MM.1S (cell line): Measurements from ENCODE around the gene MOBP.
"Not testable (repeated sequence)": the region's sequence is repeated elsewhere in the genome, so short reads cannot be mapped to it uniquely, and the experiment has no call there.

ENCODE experiments used
- DNase-seq: peaks from one replicate; pipeline ENCODE4 v3.0.0-alpha.2; 2015
- H2AFZ ChIP-seq: fragments of 300-600 bp; sonication (generic); 2 replicates; pipeline ENCODE4 v1.6.0; 2016; ENCODE audit warnings: antibody characterized with exemption, low read length
- H3F3A ChIP-seq: fragments of 300-600 bp; sonication (generic); 2 replicates; pipeline ENCODE4 v1.6.1; 2016; ENCODE audit warnings: mild to moderate bottlenecking, antibody characterized with exemption, low read length, moderate library complexity, mixed read lengths; ENCODE audit not compliant: insufficient read depth
- H3K27ac ChIP-seq: fragments of 300-600 bp; sonication (generic); 2 replicates; pipeline ENCODE4 v1.5.1; 2016; ENCODE audit warnings: mild to moderate bottlenecking, low read length
- H3K27me3 ChIP-seq: fragments of 300-600 bp; sonication (generic); replicated peaks from 2 replicates; pipeline ENCODE4 v1.6.0; 2016; ENCODE audit warnings: low read length; ENCODE audit not compliant: insufficient read depth
- H3K36me3 ChIP-seq: fragments of 300-600 bp; sonication (generic); replicated peaks from 2 replicates; pipeline ENCODE4 v1.6.1; 2016; ENCODE audit warnings: mild to moderate bottlenecking, low read length, mixed read lengths; ENCODE audit not compliant: insufficient read depth
- H3K4me1 ChIP-seq: fragments of 300-600 bp; sonication (generic); 2 replicates; pipeline ENCODE4 v1.6.1; 2016; ENCODE audit warnings: low read length, mixed read lengths
- H3K4me2 ChIP-seq: fragments of 300-600 bp; sonication (generic); 2 replicates; pipeline ENCODE4 v1.6.0; 2016; ENCODE audit warnings: low read depth, low read length
- H3K4me3 ChIP-seq: fragments of 300-600 bp; sonication (generic); 2 replicates; pipeline ENCODE4 v1.5.1; 2016; ENCODE audit warnings: low read length, mixed read lengths
- H3K79me2 ChIP-seq: fragments of 300-600 bp; sonication (generic); 2 replicates; pipeline ENCODE4 v1.6.1; 2016; ENCODE audit warnings: mixed run types, low read length, mixed read lengths
- H3K9ac ChIP-seq: fragments of 300-600 bp; sonication (generic); 2 replicates; pipeline ENCODE4 v1.6.1; 2016; ENCODE audit warnings: low read length, mixed read lengths
- H3K9me2 ChIP-seq: fragments of 300-600 bp; sonication (generic); replicated peaks from 2 replicates; pipeline ENCODE4 v1.6.1; 2016; ENCODE audit warnings: mild to moderate bottlenecking, low read length, mixed read lengths; ENCODE audit not compliant: insufficient read depth
- H3K9me3 ChIP-seq: fragments of 300-600 bp; sonication (generic); replicated peaks from 2 replicates; pipeline ENCODE4 v1.6.1; 2016; ENCODE audit warnings: mild to moderate bottlenecking, low read length, mixed read lengths; ENCODE audit not compliant: insufficient read depth
- H4K20me1 ChIP-seq: fragments of 300-600 bp; sonication (generic); 2 replicates; pipeline ENCODE4 v1.6.1; 2016; ENCODE audit warnings: mild to moderate bottlenecking, low read length, moderate library complexity, mixed read lengths; ENCODE audit not compliant: insufficient read depth
- EZH2 ChIP-seq: fragments of 300-600 bp; sonication (generic); optimal IDR thresholded peaks from 2 replicates; pipeline ENCODE3; 2017; ENCODE audit warnings: low read depth, mild to moderate bottlenecking, antibody characterized with exemption, low read length, mixed read lengths
- EZH2phosphoT487 ChIP-seq: fragments of 300-600 bp; sonication (generic); IDR thresholded peaks from 2 replicates; pipeline ENCODE4 v1.6.1; 2018; ENCODE audit warnings: antibody characterized with exemption, low read length
- TF ChIP-seq, protein P1 (sequence below): fragments of 300-600 bp; sonication (generic); IDR thresholded peaks from 2 replicates; pipeline ENCODE4 v1.5.1; 2016; ENCODE audit warnings: antibody characterized with exemption, low read length, mixed read lengths

Gene MOBP

DNA sequence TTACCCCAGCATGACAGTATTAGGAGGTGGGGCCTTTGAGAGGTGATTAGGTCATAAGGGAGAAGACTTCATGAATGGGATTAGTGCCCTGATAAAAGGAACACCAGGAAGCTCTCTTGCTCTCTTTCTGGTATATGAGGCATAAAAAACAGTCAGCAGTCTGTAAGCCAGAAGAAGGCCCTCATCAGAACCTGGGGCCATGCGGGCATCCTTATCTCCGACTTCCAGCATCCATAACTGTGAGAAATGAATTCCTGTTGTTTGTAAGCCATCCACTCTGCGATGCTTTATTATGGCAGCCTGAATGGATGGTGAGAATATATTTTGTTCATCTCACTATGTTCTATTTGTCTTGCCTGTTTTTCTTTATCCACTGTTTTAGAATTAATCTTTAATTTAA lies 17.7 kb upstream of the MOBP start:
- H3K4me3 ChIP-seq, result no peak overlapping the region
- H3F3A ChIP-seq, result no peaks in the 10 kb centered on the region
- no peaks in the 10 kb centered on the region for H3K36me3 ChIP-seq
- H2AFZ ChIP-seq, result no peak overlapping the region
- H3K79me2 ChIP-seq, result no peaks in the 10 kb centered on the region
- H3K9me2 ChIP-seq, result no peaks in the 10 kb centered on the region
- H3K4me2 ChIP-seq, result no peak overlapping the region
- H3K27ac ChIP-seq, result no peak overlapping the region
- no peak overlapping the region for H3K9ac ChIP-seq
- no peaks in the 10 kb centered on the region for H3K9me3 ChIP-seq
- no peak for DNase-seq
- H3K27me3 ChIP-seq, result no peaks in the 10 kb centered on the region
- no peaks in the 10 kb centered on the region for H4K20me1 ChIP-seq
- TF ChIP-seq, protein P1, sequence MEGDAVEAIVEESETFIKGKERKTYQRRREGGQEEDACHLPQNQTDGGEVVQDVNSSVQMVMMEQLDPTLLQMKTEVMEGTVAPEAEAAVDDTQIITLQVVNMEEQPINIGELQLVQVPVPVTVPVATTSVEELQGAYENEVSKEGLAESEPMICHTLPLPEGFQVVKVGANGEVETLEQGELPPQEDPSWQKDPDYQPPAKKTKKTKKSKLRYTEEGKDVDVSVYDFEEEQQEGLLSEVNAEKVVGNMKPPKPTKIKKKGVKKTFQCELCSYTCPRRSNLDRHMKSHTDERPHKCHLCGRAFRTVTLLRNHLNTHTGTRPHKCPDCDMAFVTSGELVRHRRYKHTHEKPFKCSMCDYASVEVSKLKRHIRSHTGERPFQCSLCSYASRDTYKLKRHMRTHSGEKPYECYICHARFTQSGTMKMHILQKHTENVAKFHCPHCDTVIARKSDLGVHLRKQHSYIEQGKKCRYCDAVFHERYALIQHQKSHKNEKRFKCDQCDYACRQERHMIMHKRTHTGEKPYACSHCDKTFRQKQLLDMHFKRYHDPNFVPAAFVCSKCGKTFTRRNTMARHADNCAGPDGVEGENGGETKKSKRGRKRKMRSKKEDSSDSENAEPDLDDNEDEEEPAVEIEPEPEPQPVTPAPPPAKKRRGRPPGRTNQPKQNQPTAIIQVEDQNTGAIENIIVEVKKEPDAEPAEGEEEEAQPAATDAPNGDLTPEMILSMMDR, result no peak
- TF ChIP-seq EZH2, result no peak
- H3K4me1 ChIP-seq, result no peaks in the 10 kb centered on the region

- Histone ChIP-seq H3K36me3 (no peaks in the 10 kb centered on the region), H3K27me3 (no peaks in the 10 kb centered on the region), H3K27ac (no peak overlapping the region), H2AFZ (no peak overlapping the region), H3F3A (no peaks in the 10 kb centered on the region), H3K4me3 (no peak overlapping the region), H3K4me2 (no peak overlapping the region), H3K79me2 (no peaks in the 10 kb centered on the region), H3K9me3 (no peaks in the 10 kb centered on the region), H3K9me2 (no peaks in the 10 kb centered on the region), H3K9ac (no peak overlapping the region), H4K20me1 (no peaks in the 10 kb centered on the region), H3K4me1 (no peaks in the 10 kb centered on the region)
- DNase-seq, result no peak
- TF ChIP-seq, protein P1, result no peak
- TF ChIP-seq EZH2 (no peak), EZH2phosphoT487 (no peak)
Observed at GRCh38 chr3:39453134-39453533, 14.3 kb upstream of the MOBP start.

DNA sequence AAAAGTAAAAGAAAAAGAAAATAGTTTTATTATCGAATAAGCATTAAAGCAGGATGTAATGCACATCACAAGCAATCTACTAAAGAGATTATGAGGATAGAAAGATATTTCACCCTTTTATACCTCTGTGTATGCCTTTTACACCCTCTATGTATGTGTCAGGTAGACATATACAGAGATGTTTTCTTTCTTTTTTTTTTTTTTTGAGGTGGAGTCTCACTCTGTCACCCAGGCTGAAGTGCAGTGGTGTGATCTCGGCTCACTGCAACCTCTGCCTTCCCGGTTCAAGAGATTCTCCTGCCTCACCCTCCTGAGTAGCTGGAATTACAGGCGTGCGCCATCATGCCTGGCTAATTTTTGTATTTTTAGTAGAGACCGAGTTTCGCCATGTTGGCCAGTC lies 13.6 kb upstream of the MOBP start:
- H3K9me3 ChIP-seq, H3K9ac ChIP-seq, H3K4me3 ChIP-seq, H3K9me2 ChIP-seq, H3K4me1 ChIP-seq, H3K4me2 ChIP-seq, H3F3A ChIP-seq, H3K79me2 ChIP-seq, DNase-seq, H2AFZ ChIP-seq, H3K27me3 ChIP-seq, H3K36me3 ChIP-seq, H4K20me1 ChIP-seq, H3K27ac ChIP-seq: not testable (repeated sequence)

DNA sequence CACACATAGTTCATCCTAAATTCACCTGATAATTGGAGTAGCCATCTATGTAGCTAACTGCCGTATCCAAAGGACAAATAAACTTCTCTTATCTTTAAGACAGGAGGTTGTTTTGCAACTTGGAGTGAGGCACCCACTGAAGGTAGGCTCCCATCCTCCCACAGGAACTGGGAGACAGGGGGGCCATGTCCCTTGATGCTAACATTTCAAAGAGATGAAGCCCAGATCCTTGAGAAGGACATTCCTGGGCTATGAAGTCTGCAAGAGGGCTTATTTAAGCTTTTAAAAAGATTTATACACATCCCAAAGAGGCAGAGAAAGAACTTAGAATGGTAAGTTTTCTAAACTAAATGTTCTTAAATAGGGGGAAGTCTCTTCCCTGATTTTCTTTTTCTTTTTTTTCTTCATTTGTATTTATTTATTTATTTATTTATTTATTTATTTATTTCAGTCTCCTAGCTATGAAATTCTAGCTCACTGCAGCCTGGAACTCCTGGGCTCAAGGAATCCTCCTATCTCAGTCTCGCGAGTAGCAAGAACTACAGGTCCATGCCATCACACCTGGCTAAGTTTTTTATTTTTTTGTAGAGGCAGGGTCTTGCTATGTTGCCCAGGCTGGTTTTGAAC lies 12.8 kb upstream of the MOBP start:
- no peaks in the 10 kb centered on the region for H3F3A ChIP-seq
- no peak overlapping the region for H3K4me3 ChIP-seq
- no peaks in the 10 kb centered on the region for H3K9me2 ChIP-seq
- no peaks in the 10 kb centered on the region for H3K79me2 ChIP-seq
- no peak overlapping the region for H3K4me2 ChIP-seq
- no peak for DNase-seq
- H3K4me1 ChIP-seq, result no peaks in the 10 kb centered on the region
- no peaks in the 10 kb centered on the region for H4K20me1 ChIP-seq
- no peaks in the 10 kb centered on the region for H3K36me3 ChIP-seq
- H2AFZ ChIP-seq, result no peak overlapping the region
- H3K27ac ChIP-seq, result no peak overlapping the region
- H3K9ac ChIP-seq, result no peak overlapping the region
- H3K27me3 ChIP-seq, result no peaks in the 10 kb centered on the region
- H3K9me3 ChIP-seq, result no peaks in the 10 kb centered on the region
- no peak for TF ChIP-seq EZH2phosphoT487
- TF ChIP-seq EZH2, result no peak
- TF ChIP-seq, protein P1, result no peak
